Activated T-helper 1 cell treated with anti-CD3 and anti-CD28 coated beads, Interleukin-2, amount 50 U/mL, for 16 hours (primary cell): ENCODE data around the gene E4F1.

Experiments used
- DNase-seq, 2 donors: peaks; one replicate each; pipeline ENCODE4 v3.0.0-alpha.2; 2020; ENCODE audit warnings: low read depth in 1 of 2, low spot score in 1 of 2

The E4F1 gene

DNA sequence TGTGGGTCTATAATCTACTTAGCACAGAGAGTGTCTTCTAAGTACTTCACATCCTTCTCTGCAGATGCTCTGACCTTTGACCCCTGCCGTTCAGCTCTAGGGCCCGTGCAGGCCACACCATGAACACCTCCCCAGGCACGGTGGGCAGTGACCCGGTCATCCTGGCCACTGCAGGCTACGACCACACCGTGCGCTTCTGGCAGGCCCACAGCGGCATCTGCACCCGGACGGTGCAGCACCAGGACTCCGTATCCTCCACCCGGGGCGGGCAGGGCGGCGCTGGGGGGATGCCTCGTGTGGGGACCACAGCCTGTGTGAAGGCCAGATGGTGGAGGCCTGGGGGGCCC lies 17.5 kb upstream of the E4F1 start:
- no peak for DNase-seq

- no peak for DNase-seq
Measured at GRCh38 chr16:2206420-2206779, 17.0 kb upstream of the E4F1 start.

DNA sequence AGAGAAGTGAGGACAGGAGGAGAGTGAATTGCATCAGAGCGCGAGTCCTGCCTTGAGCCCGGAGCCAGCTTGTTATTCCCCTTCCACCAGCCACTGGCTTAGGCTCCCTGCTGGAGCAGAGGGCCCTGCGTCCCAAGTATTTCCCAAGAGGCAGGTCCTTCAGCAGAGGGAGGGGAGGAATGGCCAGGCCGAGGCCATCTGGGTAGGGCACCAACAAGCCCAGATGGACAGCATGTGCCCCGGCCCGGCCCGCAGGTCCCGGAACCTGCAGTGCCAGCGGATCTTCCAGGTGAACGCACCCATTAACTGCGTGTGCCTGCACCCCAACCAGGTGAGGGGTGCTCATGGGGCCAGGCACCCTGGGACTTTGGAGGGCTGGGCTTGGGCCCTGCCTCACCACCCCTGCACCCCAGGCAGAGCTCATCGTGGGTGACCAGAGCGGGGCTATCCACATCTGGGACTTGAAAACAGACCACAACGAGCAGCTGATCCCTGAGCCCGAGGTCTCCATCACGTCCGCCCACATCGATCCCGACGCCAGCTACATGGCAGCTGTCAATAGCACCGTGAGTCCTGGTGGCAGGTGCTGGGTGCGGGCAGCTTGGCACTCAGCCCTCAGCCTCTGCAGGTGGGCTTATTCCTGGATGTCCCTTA lies 16.5 kb upstream of the E4F1 start:
- no peak for DNase-seq

- DNase-seq = no peak
Measured at GRCh38 chr16:2207872-2208271, 15.5 kb upstream of the E4F1 start.

DNA sequence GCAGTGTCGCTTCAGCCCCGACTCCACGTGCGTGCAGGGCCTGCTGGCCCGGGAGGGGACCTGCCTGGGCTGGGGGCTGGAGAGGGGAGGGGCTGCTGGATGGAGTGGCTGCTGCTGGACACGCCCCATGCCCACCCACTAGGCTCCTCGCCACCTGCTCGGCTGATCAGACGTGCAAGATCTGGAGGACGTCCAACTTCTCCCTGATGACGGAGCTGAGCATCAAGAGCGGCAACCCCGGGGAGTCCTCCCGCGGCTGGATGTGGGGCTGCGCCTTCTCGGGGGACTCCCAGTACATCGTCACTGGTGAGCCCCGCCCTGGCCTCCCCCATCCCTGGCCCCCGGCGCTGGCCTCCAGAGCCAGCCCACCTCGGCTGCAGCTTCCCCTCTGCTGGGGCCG lies 15.1 kb upstream of the E4F1 start:
- DNase-seq = no peak

- no peak for DNase-seq
Measured at GRCh38 chr16:2208772-2209171, 14.6 kb upstream of the E4F1 start.

DNA sequence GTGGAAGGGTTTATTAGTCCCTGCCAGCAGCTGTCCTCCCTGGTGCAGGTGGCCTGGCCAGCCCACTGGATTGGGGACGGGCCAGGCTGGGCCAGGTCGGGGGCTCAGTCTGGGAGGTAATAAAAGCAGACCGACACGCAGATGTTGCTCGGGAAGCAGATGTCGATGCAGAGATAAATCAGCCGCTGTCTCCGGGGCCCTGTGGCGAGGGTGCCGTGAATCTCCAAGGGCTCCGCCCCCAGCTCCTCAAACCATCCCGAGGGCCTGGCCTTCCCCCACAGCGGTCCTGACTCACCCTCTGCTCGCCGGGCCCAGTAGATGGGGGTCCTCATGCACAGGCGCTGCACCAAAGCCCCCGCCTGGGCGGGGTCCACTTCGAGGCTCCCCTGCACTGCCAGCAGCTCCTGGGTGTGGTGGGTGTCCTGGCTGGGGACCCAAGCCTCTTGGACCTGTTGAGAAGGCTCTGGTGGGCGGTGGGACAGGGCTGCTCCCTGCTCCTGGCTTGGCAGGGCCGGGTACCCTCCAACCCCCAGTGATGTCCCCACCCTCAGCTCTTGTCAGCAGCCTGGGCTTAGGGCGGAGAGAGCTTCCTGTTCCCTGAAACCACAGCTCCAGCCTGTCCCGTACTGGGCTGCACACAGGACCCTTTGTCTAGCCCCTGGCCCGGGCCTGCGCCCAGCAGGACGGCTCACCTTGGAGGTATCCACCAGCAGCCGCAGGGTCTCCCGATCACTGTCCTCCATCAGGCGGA lies 14.0 kb upstream of the E4F1 start:
- no peak for DNase-seq

- no peak for DNase-seq
Measured at GRCh38 chr16:2210009-2210332, 13.4 kb upstream of the E4F1 start.

- DNase-seq = no peak
Measured at GRCh38 chr16:2210386-2211365, 12.7 kb upstream of the E4F1 start, which contains the start of gene BRICD5. Gene BRICD5, minus strand, starts transcription at chr16:2210863. Its CDS starts 30 bp downstream, at chr16:2210833.

DNA sequence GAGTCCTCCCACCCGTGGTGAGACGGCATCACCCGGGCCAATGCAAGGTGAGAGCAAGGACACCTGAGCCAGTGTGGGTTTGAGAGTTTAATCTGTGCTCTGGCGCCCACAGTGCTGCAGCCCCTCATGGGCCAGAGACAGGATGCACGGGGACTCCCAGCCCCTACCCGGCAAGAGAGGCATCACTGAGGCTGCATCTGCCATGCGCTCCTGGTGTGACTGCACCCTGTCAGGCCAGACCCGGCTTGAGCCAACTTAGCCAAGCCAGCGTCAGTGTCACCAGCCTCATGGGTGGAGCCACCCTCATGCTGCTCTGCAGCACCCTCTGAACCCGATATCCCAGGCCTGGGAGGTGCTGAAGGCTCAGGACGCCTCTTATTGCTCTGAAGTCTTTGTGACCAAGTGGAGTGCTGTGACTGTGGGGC lies 11.5 kb upstream of the E4F1 start:
- DNase-seq = no peak

DNA sequence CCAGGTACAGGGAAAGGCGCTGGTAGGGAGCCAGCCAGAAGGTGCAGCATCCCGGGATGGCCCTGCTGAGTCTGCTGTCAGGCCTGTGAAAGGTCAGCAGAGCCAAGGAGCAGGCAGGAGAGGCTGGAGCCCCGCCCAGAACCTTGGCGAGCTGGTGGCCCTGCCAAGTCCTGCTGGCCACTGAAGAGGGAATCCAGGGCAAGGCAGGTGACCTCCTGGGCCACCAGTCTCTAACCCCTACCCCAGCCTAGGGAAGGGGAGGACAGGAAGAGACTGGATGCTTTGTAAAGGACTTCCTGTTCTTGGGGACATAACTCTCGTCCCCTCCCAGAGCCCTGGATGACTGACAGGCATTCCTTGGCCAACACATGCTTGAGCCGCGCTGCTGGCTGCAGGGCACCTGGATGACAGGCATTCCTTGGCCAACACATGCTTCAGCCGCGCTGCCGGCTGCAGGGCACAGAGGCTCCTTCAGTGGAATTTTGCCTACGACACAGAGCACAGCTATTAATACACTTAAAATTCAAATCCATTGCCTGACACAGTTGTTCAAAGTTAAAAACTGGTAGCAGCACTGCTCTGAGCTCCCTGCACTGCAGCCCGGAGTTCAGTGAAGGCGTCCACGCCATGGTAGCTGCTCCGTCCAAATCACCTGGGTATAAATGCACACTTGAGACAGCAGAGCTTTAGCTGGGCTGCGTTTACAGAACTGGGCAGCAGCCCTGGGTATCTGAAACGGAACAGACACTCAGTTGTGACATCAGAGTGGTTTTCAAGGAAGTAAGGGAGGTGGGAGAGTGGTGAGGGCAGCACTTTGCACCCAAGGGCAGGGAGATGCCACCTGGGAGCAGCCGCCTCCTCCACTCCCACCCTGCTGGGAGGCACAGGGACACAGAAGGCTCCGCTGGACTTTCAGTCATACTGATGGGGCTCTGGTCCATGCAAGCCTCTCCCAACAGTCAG lies 10.7 kb upstream of the E4F1 start:
- DNase-seq = no peak

- no peak for DNase-seq
Measured at GRCh38 chr16:2213817-2214718, 9.3 kb upstream of the E4F1 start.

GRCh38 chr16:2214719-2214968 lies 8.7 kb upstream of the E4F1 start, which contains the start of gene PGP:
Gene PGP, minus strand, starts transcription at chr16:2214840. Its CDS starts 63 bp downstream, at chr16:2214777.
- DNase-seq = no peak

GRCh38 chr16:2216330-2216729 lies 7.1 kb upstream of the E4F1 start:
- DNase-seq = no peak

DNA sequence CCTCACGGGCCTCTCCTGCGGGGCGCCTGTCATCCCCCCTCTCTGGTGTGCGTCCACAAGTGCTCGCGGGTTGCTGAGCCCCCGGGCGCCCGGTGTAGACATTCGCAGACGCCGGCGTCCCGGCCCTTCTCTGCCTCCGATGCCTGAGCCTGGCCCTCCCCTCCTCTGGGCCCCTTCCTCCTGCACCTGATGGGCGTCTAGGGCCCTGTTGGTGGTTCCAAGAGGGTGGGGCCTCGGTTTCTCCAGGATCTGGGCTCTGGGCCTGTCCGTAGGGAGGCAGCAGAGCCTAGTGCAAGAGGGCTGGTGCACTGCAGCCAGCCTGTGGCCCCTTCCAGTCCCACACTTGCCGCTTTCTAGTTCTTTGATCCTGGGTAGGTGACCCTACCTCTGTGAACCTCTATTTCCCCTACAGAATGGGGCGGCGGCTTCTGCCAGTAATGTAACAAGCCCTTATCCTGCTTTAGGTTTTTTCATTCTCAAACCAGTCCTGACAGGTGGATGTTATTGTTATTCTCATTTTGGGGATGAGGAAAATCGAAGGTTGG lies 623 bp downstream of the E4F1 start:
- DNase-seq = peak in 1 of 2 donors; percentile 14

DNA sequence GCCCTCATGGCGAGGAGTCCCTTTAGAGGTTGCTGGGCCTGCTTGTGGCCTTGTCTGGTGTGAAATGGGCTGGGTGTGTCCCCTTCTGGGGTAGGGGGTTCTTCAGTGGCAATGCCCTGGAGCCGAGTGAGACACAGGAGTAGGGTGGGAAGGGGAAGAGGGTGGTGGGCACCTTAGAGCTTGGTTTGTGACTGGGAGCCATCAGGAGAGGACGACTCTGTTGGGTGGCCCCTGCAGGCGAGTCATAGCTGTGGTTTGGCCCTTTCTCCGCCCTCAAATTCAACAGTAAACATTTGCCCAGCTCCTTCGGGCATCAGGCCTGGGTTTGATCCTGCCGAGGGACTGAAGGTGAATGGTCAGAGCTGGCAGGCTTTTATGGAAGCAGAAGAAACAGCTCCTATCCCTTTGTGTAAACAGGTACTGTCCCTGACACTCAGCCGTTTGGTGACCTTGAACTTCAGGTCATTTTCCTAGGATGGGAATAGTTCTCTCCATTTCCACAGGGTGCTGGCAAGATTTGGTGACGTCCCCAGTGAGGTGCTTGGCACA lies 2.9 kb downstream of the E4F1 start:
- DNase-seq = no peak

DNA sequence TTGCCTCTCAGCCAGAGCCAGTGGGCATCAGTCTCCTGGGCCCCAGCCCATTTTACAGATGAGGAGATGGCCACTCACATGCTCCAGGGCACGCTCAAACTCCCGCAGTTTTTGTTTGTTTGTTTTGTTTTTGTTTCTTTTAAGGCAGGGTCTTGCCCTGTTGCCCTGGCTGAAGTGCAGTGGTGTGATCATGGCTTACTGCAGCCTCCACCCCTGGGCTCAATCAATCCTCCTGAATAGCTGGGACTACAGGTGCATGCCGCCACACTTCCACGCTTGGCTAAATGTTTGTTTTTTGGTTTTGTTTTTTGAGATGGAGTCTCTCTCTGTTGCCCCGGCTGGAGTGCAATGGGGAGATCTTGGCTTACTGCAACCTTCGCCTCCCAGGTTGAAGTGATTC lies 3.5 kb downstream of the E4F1 start:
- no peak for DNase-seq

DNA sequence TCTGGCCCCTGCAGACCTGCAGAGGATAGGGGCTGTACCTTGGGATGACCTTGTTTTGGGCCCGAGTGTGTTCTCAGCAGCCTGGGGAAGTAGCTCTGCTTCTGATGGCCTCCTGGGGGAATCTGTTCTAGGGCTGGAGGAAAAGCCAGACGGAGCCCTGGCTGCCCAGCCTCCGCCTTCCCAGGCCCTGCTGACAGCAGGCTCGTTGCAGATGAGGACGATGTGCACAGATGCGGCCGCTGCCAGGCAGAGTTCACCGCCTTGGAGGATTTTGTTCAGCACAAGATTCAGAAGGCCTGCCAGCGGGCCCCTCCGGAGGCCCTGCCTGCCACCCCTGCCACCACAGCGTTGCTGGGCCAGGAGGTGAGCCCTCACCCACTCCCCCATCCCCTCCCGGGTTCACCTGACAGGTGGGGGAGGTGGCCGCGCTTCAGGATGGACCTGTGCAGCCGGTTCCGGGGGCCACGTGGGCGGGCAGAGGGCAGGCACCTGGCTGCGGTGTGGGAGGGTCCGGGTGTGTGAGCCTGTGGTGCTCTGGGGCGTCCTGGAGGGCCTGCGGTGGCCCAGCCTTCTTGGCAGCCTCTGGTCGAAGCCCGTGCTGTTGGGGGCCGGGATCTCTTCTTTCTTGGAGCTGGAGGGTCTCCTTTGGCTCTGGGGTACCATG lies 4.9 kb downstream of the E4F1 start:
- DNase-seq = no peak

DNA sequence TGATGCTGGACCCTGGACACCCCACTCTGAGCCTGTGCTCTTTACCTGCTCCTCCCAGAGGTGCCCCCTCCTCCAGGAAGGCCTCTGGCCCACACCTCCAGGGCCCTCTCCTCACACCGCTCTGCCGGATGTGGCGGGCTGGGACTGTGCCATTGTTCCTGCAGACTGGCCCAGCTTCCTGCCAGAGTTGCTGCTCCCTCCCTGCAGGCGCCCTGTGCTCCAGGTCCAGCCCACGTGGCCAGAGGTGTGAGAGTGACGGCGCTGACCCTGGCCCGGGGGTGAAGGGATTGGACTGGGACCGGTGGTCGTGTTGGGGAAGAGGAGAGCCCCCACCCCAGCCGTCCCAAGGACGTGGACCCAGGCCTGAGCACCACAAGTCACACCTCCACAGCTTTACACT lies 5.7 kb downstream of the E4F1 start:
- no peak for DNase-seq
